Measurements from ENCODE around the gene ZCCHC14.

Gene ZCCHC14

GRCh38 chr16:87431926-87432325 is 60.9 kb downstream of the ZCCHC14 start:
- DNase-seq (ENCODE audit: low spot score), result peak; percentile 33

GRCh38 chr16:87426423-87427215 is 66.2 kb downstream of the ZCCHC14 start:
- no peak for DNase-seq (ENCODE audit: low spot score)

GRCh38 chr16:87425941-87426340 is 66.9 kb downstream of the ZCCHC14 start:
- DNase-seq (ENCODE audit: low spot score), result no peak

- no peak for DNase-seq (ENCODE audit: low spot score)
Observed at GRCh38 chr16:87424266-87424665, 68.6 kb downstream of the ZCCHC14 start.

GRCh38 chr16:87423429-87423828 is 69.4 kb downstream of the ZCCHC14 start:
- DNase-seq (ENCODE audit: low spot score), result no peak

GRCh38 chr16:87422106-87422505 is 70.7 kb downstream of the ZCCHC14 start:
- DNase-seq (ENCODE audit: low spot score), result no peak

GRCh38 chr16:87421003-87421912 is 71.6 kb downstream of the ZCCHC14 start:
- no peak for DNase-seq (ENCODE audit: low spot score)

GRCh38 chr16:87420026-87421002 is 72.5 kb downstream of the ZCCHC14 start:
- DNase-seq (ENCODE audit: low spot score), result no peak

- DNase-seq (ENCODE audit: low spot score), result no peak
Observed at GRCh38 chr16:87418644-87419043, 74.2 kb downstream of the ZCCHC14 start.

GRCh38 chr16:87418216-87418615 is 74.6 kb downstream of the ZCCHC14 start:
- DNase-seq (ENCODE audit: low spot score), result no peak

GRCh38 chr16:87417528-87417910 is 75.3 kb downstream of the ZCCHC14 start:
- no peak for DNase-seq (ENCODE audit: low spot score)

GRCh38 chr16:87416826-87417527 is 75.8 kb downstream of the ZCCHC14 start:
- peak; percentile 71 for DNase-seq (ENCODE audit: low spot score)

GRCh38 chr16:87415441-87415840 is 77.4 kb downstream of the ZCCHC14 start:
- DNase-seq (ENCODE audit: low spot score), result no peak

- no peak for DNase-seq (ENCODE audit: low spot score)
Observed at GRCh38 chr16:87414251-87414680, 78.6 kb downstream of the ZCCHC14 start.

- no peak for DNase-seq (ENCODE audit: low spot score)
Observed at GRCh38 chr16:87412996-87413421, 79.8 kb downstream of the ZCCHC14 start.

- no peak for DNase-seq (ENCODE audit: low spot score)
Observed at GRCh38 chr16:87412371-87412995, 80.3 kb downstream of the ZCCHC14 start.

GRCh38 chr16:87411375-87412271 is 81.2 kb downstream of the ZCCHC14 start:
- DNase-seq (ENCODE audit: low spot score), result no peak

- no peak for DNase-seq (ENCODE audit: low spot score)
Observed at GRCh38 chr16:87410968-87411367, 81.9 kb downstream of the ZCCHC14 start.

GRCh38 chr16:87410530-87410929 is 82.3 kb downstream of the ZCCHC14 start:
- no peak for DNase-seq (ENCODE audit: low spot score)

- DNase-seq (ENCODE audit: low spot score), result no peak
Observed at GRCh38 chr16:87409781-87410180, 83.0 kb downstream of the ZCCHC14 start.

Data from RKO (cell line).